Coronary artery (tissue), 2 donors: Measurements from ENCODE around the gene DKK1.

ENCODE experiments used
- DNase-seq: peaks from one replicate; pipeline ENCODE4 v3.0.0-alpha.2; 2017; ENCODE audit warnings: low spot score
- H3K27ac ChIP-seq, 2 donors: fragments of 200-600 bp; sonication (generic); one replicate each; pipeline ENCODE4 v1.5.1; 2016 to 2019
- H3K4me3 ChIP-seq: fragments of 200-600 bp; sonication (generic); 2 replicates; pipeline ENCODE4 v1.5.1; 2016; ENCODE audit warnings: mild to moderate bottlenecking, moderate library complexity
- CTCF ChIP-seq: fragments of 200-600 bp; sonication (generic); IDR thresholded peaks from one replicate; pipeline ENCODE4 v1.5.1; 2019; ENCODE audit warnings: antibody characterized with exemption

DKK1 gene

GRCh38 chr10:52346394-52347326, 32.6 kb downstream of the DKK1 start:
- Histone ChIP-seq H3K27ac (no peak overlapping the region), H3K4me3 (no peak overlapping the region)
- DNase-seq: no peak
- TF ChIP-seq CTCF: no peak

GRCh38 chr10:52347327-52347667, 33.2 kb downstream of the DKK1 start:
- no peak overlapping the region for H3K4me3 ChIP-seq
- TF ChIP-seq CTCF: no peak
- H3K27ac ChIP-seq: no peak overlapping the region
- DNase-seq: no peak

GRCh38 chr10:52348037-52348564, 34.0 kb downstream of the DKK1 start:
- no peak for DNase-seq
- no peak for TF ChIP-seq CTCF
- H3K4me3 ChIP-seq: no peak overlapping the region
- no peak overlapping the region for H3K27ac ChIP-seq

- no peak for DNase-seq
- H3K4me3 ChIP-seq: no peak overlapping the region
- no peak overlapping the region for H3K27ac ChIP-seq
- TF ChIP-seq CTCF: no peak
These were observed 37.8 kb downstream of the DKK1 start for GRCh38 chr10:52351914-52352330.

- no peak overlapping the region for H3K27ac ChIP-seq
- no peak for DNase-seq
- H3K4me3 ChIP-seq: no peak overlapping the region
- no peak for TF ChIP-seq CTCF
These were observed 39.1 kb downstream of the DKK1 start for GRCh38 chr10:52353205-52353604.

- no peak for TF ChIP-seq CTCF
- no peak overlapping the region for H3K4me3 ChIP-seq
- no peak overlapping the region for H3K27ac ChIP-seq
- DNase-seq: no peak
These were observed 39.9 kb downstream of the DKK1 start for GRCh38 chr10:52353960-52354394.

GRCh38 chr10:52357971-52358370, 43.9 kb downstream of the DKK1 start:
- DNase-seq: no peak
- no peak overlapping the region for H3K4me3 ChIP-seq
- H3K27ac ChIP-seq: no peak overlapping the region
- TF ChIP-seq CTCF: no peak
